Ishikawa (cell line): ENCODE measurements around the gene SH3BP4.

Source experiments
- CEBPB ChIP-seq: IDR thresholded peaks from 2 replicates; pipeline ENCODE4 v1.6.1; 2012
- CREB1 ChIP-seq: IDR thresholded peaks from 2 replicates; pipeline ENCODE4 v1.6.1; 2012; ENCODE audit warnings: low read depth
- EGR1 ChIP-seq: IDR thresholded peaks from 2 replicates; pipeline ENCODE4 v1.6.1; 2012
- EP300 ChIP-seq: IDR thresholded peaks from 2 replicates; pipeline ENCODE4 v1.6.1; 2012; ENCODE audit warnings: borderline replicate concordance
- FOXM1 ChIP-seq: IDR thresholded peaks from 2 replicates; pipeline ENCODE4 v1.6.1; 2012; ENCODE audit warnings: low read depth, borderline replicate concordance
- NFIC ChIP-seq: IDR thresholded peaks from 2 replicates; pipeline ENCODE4 v1.6.1; 2012
- RAD21 ChIP-seq: IDR thresholded peaks from 2 replicates; pipeline ENCODE4 v1.6.1; 2012; ENCODE audit warnings: low read depth
- TAF1 ChIP-seq: IDR thresholded peaks from 2 replicates; pipeline ENCODE4 v1.6.1; 2012; ENCODE audit warnings: low read depth, mild to moderate bottlenecking
- TCF12 ChIP-seq: IDR thresholded peaks from 2 replicates; pipeline ENCODE4 v1.6.1; 2012; ENCODE audit warnings: low read depth
- TEAD4 ChIP-seq: IDR thresholded peaks from 2 replicates; pipeline ENCODE4 v1.6.1; 2012
- YY1 ChIP-seq: IDR thresholded peaks from 2 replicates; pipeline ENCODE4 v1.6.1; 2012; ENCODE audit warnings: low read depth
- ZBTB7A ChIP-seq: IDR thresholded peaks from 2 replicates; pipeline ENCODE4 v1.6.1; 2012; ENCODE audit warnings: low read depth
- TF ChIP-seq, protein P1 (sequence below): IDR thresholded peaks from 2 replicates; pipeline ENCODE4 v1.6.1; 2012; ENCODE audit warnings: low read depth, mild to moderate bottlenecking
- TF ChIP-seq, protein P2 (sequence below): IDR thresholded peaks from 2 replicates; pipeline ENCODE4 v1.6.1; 2012
- TF ChIP-seq, protein P3 (sequence below): IDR thresholded peaks from 2 replicates; pipeline ENCODE4 v1.6.1; 2012

SH3BP4 gene

DNA sequence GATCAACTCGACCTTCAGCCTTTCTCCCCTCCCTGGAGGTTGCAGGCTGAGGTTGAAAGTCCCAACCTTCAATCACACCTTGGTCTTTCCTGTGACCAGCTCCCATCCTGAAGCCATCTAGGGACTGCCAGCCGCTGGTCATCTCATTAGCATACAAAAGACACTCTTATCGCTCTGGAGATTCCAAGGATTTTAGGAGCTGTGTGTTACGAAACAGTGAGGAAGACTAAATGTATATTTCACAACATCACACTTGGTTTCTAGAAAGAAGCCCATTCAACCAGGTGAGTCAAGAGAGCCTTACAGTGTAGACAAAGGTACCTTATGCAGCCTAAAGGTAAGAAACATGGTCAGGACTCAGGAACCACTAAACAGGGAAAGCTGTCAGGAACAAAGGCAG, 126.4 kb downstream of the SH3BP4 start:
- TF ChIP-seq EP300, result no peak
- no peak for TF ChIP-seq TCF12
- TF ChIP-seq, protein P1, sequence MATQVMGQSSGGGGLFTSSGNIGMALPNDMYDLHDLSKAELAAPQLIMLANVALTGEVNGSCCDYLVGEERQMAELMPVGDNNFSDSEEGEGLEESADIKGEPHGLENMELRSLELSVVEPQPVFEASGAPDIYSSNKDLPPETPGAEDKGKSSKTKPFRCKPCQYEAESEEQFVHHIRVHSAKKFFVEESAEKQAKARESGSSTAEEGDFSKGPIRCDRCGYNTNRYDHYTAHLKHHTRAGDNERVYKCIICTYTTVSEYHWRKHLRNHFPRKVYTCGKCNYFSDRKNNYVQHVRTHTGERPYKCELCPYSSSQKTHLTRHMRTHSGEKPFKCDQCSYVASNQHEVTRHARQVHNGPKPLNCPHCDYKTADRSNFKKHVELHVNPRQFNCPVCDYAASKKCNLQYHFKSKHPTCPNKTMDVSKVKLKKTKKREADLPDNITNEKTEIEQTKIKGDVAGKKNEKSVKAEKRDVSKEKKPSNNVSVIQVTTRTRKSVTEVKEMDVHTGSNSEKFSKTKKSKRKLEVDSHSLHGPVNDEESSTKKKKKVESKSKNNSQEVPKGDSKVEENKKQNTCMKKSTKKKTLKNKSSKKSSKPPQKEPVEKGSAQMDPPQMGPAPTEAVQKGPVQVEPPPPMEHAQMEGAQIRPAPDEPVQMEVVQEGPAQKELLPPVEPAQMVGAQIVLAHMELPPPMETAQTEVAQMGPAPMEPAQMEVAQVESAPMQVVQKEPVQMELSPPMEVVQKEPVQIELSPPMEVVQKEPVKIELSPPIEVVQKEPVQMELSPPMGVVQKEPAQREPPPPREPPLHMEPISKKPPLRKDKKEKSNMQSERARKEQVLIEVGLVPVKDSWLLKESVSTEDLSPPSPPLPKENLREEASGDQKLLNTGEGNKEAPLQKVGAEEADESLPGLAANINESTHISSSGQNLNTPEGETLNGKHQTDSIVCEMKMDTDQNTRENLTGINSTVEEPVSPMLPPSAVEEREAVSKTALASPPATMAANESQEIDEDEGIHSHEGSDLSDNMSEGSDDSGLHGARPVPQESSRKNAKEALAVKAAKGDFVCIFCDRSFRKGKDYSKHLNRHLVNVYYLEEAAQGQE, result no peak
- no peak for TF ChIP-seq RAD21

DNA sequence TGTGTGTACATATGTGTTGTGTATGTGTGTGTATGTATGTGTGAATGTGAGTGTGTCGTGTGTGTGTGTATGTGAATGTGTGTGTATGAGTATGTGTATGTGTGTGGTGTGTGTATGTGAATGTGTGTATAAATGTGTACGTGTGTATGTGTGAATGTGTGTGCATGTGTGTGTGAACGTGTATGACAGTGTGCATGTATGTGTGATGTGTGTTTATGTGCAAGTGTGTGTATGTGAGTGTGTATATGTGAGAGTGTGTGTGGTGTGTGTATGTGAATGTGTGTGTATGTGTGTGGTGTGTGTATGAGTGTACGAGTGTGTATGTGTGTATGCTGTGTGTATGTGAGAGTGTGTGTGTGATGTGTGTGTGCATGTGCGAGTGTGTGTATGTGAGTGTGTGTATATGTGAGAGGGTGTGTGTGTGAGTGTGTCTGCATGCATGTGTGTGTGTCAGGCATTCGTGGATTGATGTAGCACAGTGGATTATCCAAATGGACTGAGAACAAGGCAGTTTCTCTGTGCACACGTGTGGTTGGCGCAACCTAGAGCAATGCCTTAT, 127.2 kb downstream of the SH3BP4 start:
- TF ChIP-seq FOXM1, result no peak
- TF ChIP-seq YY1, result no peak
- TF ChIP-seq RAD21, result no peak
- TF ChIP-seq EGR1, result no peak

DNA sequence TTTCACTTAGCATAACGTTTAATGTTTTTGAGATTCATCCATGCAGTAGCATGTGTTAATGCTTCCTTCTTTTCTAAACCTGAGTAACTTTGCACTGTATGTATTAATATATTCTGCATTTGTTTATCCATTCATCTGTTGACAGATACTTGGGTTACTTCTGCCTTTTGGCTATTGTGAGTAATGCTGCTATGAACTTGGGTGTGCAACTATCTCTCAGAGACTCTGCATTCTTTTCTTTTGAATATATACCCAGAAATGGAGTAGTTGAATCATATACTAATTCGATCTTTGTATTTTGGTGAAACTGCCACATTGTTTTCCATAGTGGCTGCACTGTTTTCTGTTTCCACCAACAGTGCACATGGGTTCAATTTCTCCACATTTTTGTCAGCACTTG, 128.3 kb downstream of the SH3BP4 start:
- no peak for TF ChIP-seq YY1
- no peak for TF ChIP-seq EGR1
- TF ChIP-seq TAF1, result no peak
- TF ChIP-seq ZBTB7A, result no peak
- no peak for TF ChIP-seq CEBPB
- TF ChIP-seq EP300, result no peak
- TF ChIP-seq, protein P2, sequence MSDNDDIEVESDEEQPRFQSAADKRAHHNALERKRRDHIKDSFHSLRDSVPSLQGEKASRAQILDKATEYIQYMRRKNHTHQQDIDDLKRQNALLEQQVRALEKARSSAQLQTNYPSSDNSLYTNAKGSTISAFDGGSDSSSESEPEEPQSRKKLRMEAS, result no peak
- no peak for TF ChIP-seq NFIC
- TF ChIP-seq, protein P1, result no peak

DNA sequence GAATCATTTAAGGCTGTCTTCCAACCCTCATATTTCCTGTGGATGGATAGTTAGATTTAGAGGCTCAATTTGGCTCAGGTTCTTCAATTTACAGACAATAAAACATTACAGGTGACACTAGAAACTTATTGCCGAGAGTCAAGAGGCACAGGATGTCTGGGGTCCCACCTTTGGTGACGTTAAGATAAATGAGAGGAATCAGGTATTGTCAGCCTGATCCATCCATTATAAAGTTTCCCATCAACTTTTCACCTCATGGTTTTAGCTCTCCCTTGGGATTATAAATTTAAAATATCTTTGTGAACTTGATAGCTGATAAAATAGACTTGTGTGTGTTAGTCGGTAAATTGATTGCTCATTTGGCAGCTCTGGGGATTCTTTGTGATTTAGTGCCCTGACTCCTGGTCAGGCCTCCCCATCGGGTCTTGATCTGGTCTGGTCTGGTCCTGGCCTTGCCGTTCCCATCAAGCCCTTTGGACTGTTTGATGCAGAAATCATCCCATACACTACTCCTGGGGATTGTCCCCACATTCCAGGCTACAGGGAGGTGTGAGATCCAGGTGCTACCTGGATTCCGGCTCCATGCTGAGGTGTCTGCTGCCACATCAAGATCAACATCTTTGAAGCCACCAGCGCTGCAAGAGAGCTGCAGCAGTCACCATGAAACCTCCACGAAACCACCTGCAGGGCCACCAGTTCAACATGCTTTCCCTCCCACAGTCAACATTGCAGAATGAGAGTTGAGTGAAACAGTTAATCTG, 130.9 kb downstream of the SH3BP4 start:
- no peak for TF ChIP-seq TCF12
- TF ChIP-seq FOXM1, result no peak
- TF ChIP-seq RAD21, result no peak
- no peak for TF ChIP-seq YY1
- TF ChIP-seq, protein P1, result no peak
- TF ChIP-seq EP300, result no peak
- TF ChIP-seq CREB1, result no peak
- TF ChIP-seq, protein P2, result no peak
- TF ChIP-seq NFIC, result no peak
- TF ChIP-seq EGR1, result no peak
- no peak for TF ChIP-seq TAF1
- TF ChIP-seq TEAD4, result no peak
- no peak for TF ChIP-seq CEBPB
- TF ChIP-seq, protein P3, sequence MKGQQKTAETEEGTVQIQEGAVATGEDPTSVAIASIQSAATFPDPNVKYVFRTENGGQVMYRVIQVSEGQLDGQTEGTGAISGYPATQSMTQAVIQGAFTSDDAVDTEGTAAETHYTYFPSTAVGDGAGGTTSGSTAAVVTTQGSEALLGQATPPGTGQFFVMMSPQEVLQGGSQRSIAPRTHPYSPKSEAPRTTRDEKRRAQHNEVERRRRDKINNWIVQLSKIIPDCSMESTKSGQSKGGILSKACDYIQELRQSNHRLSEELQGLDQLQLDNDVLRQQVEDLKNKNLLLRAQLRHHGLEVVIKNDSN, result no peak

DNA sequence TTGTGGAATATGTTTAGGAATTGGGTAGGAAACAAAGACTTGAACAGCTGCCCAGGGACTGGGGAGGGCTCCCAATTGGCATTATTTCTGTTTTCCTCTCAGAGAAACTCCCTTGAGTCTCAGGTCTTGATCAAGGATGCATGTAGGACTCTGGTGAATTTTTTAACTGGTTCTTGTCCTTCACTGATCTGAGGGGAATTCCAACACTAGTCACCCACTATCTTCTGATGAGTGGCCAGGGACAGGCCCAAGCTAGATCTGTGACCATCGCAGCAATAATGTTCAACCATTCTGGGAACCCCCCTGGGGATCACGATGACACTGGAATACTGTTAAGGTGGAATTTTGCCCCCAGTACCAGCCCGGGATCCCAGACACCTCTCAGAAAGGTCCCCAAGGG, 132.0 kb downstream of the SH3BP4 start:
- no peak for TF ChIP-seq NFIC

DNA sequence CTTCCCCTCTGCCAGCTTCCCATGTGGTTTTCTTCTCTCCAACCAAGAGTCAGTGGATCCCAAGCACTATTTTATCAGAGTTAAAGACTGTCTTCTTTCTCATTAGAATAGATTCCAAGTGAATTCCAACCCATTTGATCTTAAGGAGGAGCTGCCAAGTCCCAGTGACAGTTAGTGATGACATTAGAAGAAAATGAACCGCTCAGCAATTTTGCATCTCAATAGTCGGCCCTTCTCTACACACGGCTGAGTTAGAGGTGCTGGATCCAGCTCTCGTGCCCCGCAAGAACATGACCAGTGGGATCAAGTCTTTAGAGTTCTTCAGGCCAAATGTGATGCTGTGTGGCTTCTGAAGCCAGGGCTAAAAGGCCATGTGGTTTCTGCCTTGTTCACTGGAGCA, 132.6 kb downstream of the SH3BP4 start:
- TF ChIP-seq, protein P2, result no peak
- TF ChIP-seq, protein P1, result no peak
- no peak for TF ChIP-seq TCF12
- TF ChIP-seq TEAD4, result no peak
- no peak for TF ChIP-seq RAD21
- TF ChIP-seq TAF1, result no peak
